ENCODE data around the gene GH1. TPM values are rescaled to one million over a fixed set of nuclear protein-coding genes. Genes with fewer than 3 reads are reported as not detected.

GH1 gene
- total and polyA plus RNA-seq, 2 experiments from 2014 or later, result not detected

GRCh38 chr17:63934183-63935112, 15.8 kb upstream of the GH1 start:
- no peaks in the 10 kb centered on the region for H3K36me3 ChIP-seq (replicated peaks; ENCODE audit: insufficient read depth, low read depth)
- H3K27me3 ChIP-seq, result no peaks in the 10 kb centered on the region
- H3K9me3 ChIP-seq (ENCODE audit: low read depth), result no peaks in the 10 kb centered on the region
- no peak overlapping the region for H3K4me2 ChIP-seq
- WGBS (ENCODE audit: low lambda C conversion rate, missing lambda C conversion rate), result 85% methylated on average over 21 of the region's 21 CpGs
- no peaks in the 10 kb centered on the region for H3K79me2 ChIP-seq
- H3K9me2 ChIP-seq (replicated peaks; ENCODE audit: insufficient read depth), result no peaks in the 10 kb centered on the region
- no peak for TF ChIP-seq EZH2phosphoT487 (IDR thresholded peaks at IDR 0.05; ENCODE audit: low read depth, severe bottlenecking, unreplicated experiment)
- no peaks in the 10 kb centered on the region for H3K4me1 ChIP-seq (ENCODE audit: insufficient read depth)
- no peaks in the 10 kb centered on the region for H4K20me1 ChIP-seq (ENCODE audit: insufficient read depth, poor library complexity, severe bottlenecking)
- H2AFZ ChIP-seq, result no peak overlapping the region
- H3K4me3 ChIP-seq, result no peak overlapping the region
- no peak for DNase-seq (ENCODE audit: low spot score)
- no peak overlapping the region for H3K27ac ChIP-seq

- no peaks in the 10 kb centered on the region for H4K20me1 ChIP-seq (ENCODE audit: insufficient read depth, poor library complexity, severe bottlenecking)
- H3K4me3 ChIP-seq, result no peak overlapping the region
- no peaks in the 10 kb centered on the region for H3K9me2 ChIP-seq (replicated peaks; ENCODE audit: insufficient read depth)
- no peaks in the 10 kb centered on the region for H3K9me3 ChIP-seq (ENCODE audit: low read depth)
- no peaks in the 10 kb centered on the region for H3K4me1 ChIP-seq (ENCODE audit: insufficient read depth)
- H3K27me3 ChIP-seq, result no peaks in the 10 kb centered on the region
- no peaks in the 10 kb centered on the region for H3K79me2 ChIP-seq
- no peak overlapping the region for H3K27ac ChIP-seq
- no peak for DNase-seq (ENCODE audit: low spot score)
- no peak overlapping the region for H2AFZ ChIP-seq
- WGBS (ENCODE audit: low lambda C conversion rate, missing lambda C conversion rate), result 61% methylated on average over 8 of the region's 8 CpGs
- no peaks in the 10 kb centered on the region for H3K36me3 ChIP-seq (replicated peaks; ENCODE audit: insufficient read depth, low read depth)
- no peak for TF ChIP-seq EZH2phosphoT487 (IDR thresholded peaks at IDR 0.05; ENCODE audit: low read depth, severe bottlenecking, unreplicated experiment)
- TF ChIP-seq EZH2 (IDR thresholded peaks at IDR 0.05; ENCODE audit: borderline replicate concordance), result no peak
- no peak for TF ChIP-seq CTCF (IDR thresholded peaks at IDR 0.05; ENCODE audit: poor library complexity)
- H3K4me2 ChIP-seq, result no peak overlapping the region
Measured at GRCh38 chr17:63933598-63933997, 15.0 kb upstream of the GH1 start.

GRCh38 chr17:63932721-63933120, 14.1 kb upstream of the GH1 start:
- Histone ChIP-seq H3K4me3 (no peak overlapping the region), H3K27me3 (no peaks in the 10 kb centered on the region)

More at GRCh38 chr17:63932721-63933120, 14.1 kb upstream of the GH1 start:
- Histone ChIP-seq H3K9me3 (ENCODE audit: low read depth) (no peaks in the 10 kb centered on the region), H3K27ac (no peak overlapping the region), H3K4me1 (ENCODE audit: insufficient read depth) (no peaks in the 10 kb centered on the region), H3K79me2 (no peaks in the 10 kb centered on the region), H4K20me1 (ENCODE audit: insufficient read depth, poor library complexity, severe bottlenecking) (no peaks in the 10 kb centered on the region), H3K36me3 (replicated peaks; ENCODE audit: insufficient read depth, low read depth) (no peaks in the 10 kb centered on the region), H3K9me2 (replicated peaks; ENCODE audit: insufficient read depth) (no peaks in the 10 kb centered on the region), H2AFZ (no peak overlapping the region), H3K4me2 (no peak overlapping the region)
- 98% methylated on average over 4 of the region's 4 CpGs for WGBS (ENCODE audit: low lambda C conversion rate, missing lambda C conversion rate)
- TF ChIP-seq CTCF (IDR thresholded peaks at IDR 0.05; ENCODE audit: poor library complexity) (no peak), EZH2phosphoT487 (IDR thresholded peaks at IDR 0.05; ENCODE audit: low read depth, severe bottlenecking, unreplicated experiment) (no peak), EZH2 (IDR thresholded peaks at IDR 0.05; ENCODE audit: borderline replicate concordance) (no peak)
- DNase-seq (ENCODE audit: low spot score), result no peak
